Vagina (tissue), 2 donors: ENCODE data around the gene TRMT44.

Source experiments
- CTCF ChIP-seq, 3 experiments: fragments of 450-650 bp in 2 of 3; fragments of 200-600 bp in 1 of 3; sonication (generic) in 1 of 3; IDR thresholded peaks; one replicate each; pipeline ENCODE4 v1.5.1; 2017 to 2019; ENCODE audit warnings: antibody characterized with exemption in 3 of 3, mild to moderate bottlenecking in 2 of 3, moderate library complexity in 2 of 3
- POLR2A ChIP-seq, 2 donors: fragments of 450-650 bp; IDR thresholded peaks; one replicate each; pipeline ENCODE4 v1.6.1; 2017; ENCODE audit warnings: antibody characterized with exemption in 2 of 2, mild to moderate bottlenecking in 2 of 2, moderate library complexity in 2 of 2
- POLR2AphosphoS5 ChIP-seq, 2 donors: sonication (generic); formaldehyde crosslinking; IDR thresholded peaks; one replicate each; pipeline ENCODE4 v1.9.0; 2017; ENCODE audit warnings: antibody characterized with exemption in 2 of 2, mild to moderate bottlenecking in 2 of 2, low read depth in 1 of 2; ENCODE audit not compliant: insufficient read depth in 1 of 2

DNA sequence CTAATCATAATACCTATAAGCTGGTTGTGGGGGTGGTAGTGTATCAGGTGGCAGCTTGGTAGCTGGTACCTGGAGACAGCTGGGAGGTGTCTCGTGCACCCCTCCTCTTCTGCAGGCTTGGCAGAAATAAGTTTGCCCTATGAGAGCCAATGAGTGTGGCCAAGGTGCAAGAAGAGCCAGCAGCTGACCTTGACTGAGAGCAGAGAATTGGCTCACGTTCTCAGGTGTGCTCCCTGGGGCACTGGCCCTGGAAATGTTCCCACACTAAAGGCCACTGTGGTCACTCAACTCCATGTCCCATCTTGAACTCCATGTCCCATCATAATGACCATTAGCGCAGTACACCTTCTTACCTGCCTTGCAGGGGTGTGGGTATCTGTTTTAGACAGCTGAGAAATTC lies 13.4 kb downstream of the TRMT44 start:
- no peak for TF ChIP-seq CTCF (IDR thresholded peaks at IDR 0.05)
- TF ChIP-seq POLR2A (IDR thresholded peaks at IDR 0.05), result no peak
- TF ChIP-seq POLR2AphosphoS5 (IDR thresholded peaks at IDR 0.05; ENCODE audit: insufficient read depth in 1 of 2, low read depth in 1 of 2), result no peak
